Keratinocyte (primary cell): ENCODE data around the gene RBM39.
"Not testable (repeated sequence)": the region's sequence is repeated elsewhere in the genome, so short reads cannot be mapped to it uniquely, and the experiment has no call there.

Experiments used
- CTCF ChIP-seq, 3 experiments: IDR thresholded peaks in 1 of 3; conservative IDR thresholded peaks in 1 of 3; optimal IDR thresholded peaks in 1 of 3; 2 replicates in 2 of 3; 3 replicates in 1 of 3; pipeline versions ENCODE3 to v1.5.1; 2011; ENCODE audit warnings: low read length in 3 of 3, mild to moderate bottlenecking in 3 of 3, moderate library complexity in 2 of 3, control low read depth in 1 of 3, inconsistent platforms in 1 of 3; ENCODE audit not compliant: insufficient read depth in 2 of 3; ENCODE audit errors: extremely low read depth in 1 of 3
- EZH2 ChIP-seq: IDR thresholded peaks from one replicate; pipeline ENCODE4 v1.6.1; 2012; ENCODE audit warnings: inconsistent platforms, mild to moderate bottlenecking, low read length, moderate library complexity

GRCh38 chr20:35705894-35706293 lies 36.2 kb downstream of the RBM39 start:
- not testable (repeated sequence) for TF ChIP-seq CTCF (optimal IDR thresholded peaks at IDR 0.05 in 1 of 3, IDR thresholded peaks at IDR 0.05 in 1 of 3, conservative IDR thresholded peaks at IDR 0.05 in 1 of 3; ENCODE audit: extremely low read depth in 1 of 3, insufficient read depth in 2 of 3, low read length in 3 of 3); EZH2
